Loucy (cell line): ENCODE results near the gene C8B.

Experiments
- H2AFZ ChIP-seq: fragments of 200-600 bp; sonication (generic); 2 replicates; pipeline ENCODE4 v1.6.0; 2016; ENCODE audit warnings: antibody characterized with exemption, mild to moderate bottlenecking, low read length, moderate library complexity
- H3F3A ChIP-seq: fragments of 200-600 bp; 2 replicates; pipeline ENCODE4 v1.6.0; 2016; ENCODE audit warnings: antibody characterized with exemption, low read depth, mild to moderate bottlenecking
- H3K27me3 ChIP-seq: fragments of 200-600 bp; sonication (generic); 2 replicates; pipeline ENCODE4 v1.6.1; 2014; ENCODE audit warnings: low read length, mild to moderate bottlenecking; ENCODE audit not compliant: insufficient read depth, poor library complexity, severe bottlenecking
- H3K36me3 ChIP-seq: fragments of 200-600 bp; sonication (generic); 2 replicates; pipeline ENCODE4 v1.6.1; 2016; ENCODE audit warnings: low read length; ENCODE audit not compliant: insufficient read depth
- H3K4me1 ChIP-seq: fragments of 200-600 bp; sonication (generic); 2 replicates; pipeline ENCODE4 v1.5.1; 2014; ENCODE audit warnings: low read length, mild to moderate bottlenecking; ENCODE audit not compliant: insufficient read depth, poor library complexity, severe bottlenecking
- H3K4me2 ChIP-seq: fragments of 200-600 bp; sonication (generic); 2 replicates; pipeline ENCODE4 v1.6.0; 2014; ENCODE audit warnings: antibody characterized with exemption, low read length, low read depth, mild to moderate bottlenecking; ENCODE audit not compliant: poor library complexity, severe bottlenecking
- H3K4me3 ChIP-seq: fragments of 200-600 bp; sonication (generic); 2 replicates; pipeline ENCODE4 v1.5.1; 2014; ENCODE audit warnings: low read length, mild to moderate bottlenecking, mixed read lengths; ENCODE audit not compliant: poor library complexity, severe bottlenecking
- H3K79me2 ChIP-seq: fragments of 200-600 bp; sonication (generic); 2 replicates; pipeline ENCODE4 v1.6.1; 2014; ENCODE audit warnings: low read length; ENCODE audit not compliant: insufficient read depth
- H3K9ac ChIP-seq: fragments of 200-600 bp; sonication (generic); 2 replicates; pipeline ENCODE4 v1.6.0; 2014; ENCODE audit warnings: mild to moderate bottlenecking, low read depth, low read length, moderate library complexity; ENCODE audit not compliant: poor library complexity, severe bottlenecking
- H3K9me2 ChIP-seq: fragments of 200-600 bp; sonication (generic); replicated peaks from 2 replicates; pipeline ENCODE4 v1.6.1; 2016; ENCODE audit warnings: low read depth, low read length, mixed read lengths
- H3K9me3 ChIP-seq: fragments of 200-600 bp; sonication (generic); 2 replicates; pipeline ENCODE4 v1.6.1; 2014; ENCODE audit warnings: mild to moderate bottlenecking, antibody characterized with exemption, low read length, low read depth; ENCODE audit not compliant: insufficient read depth
- H4K20me1 ChIP-seq: fragments of 200-600 bp; sonication (generic); 2 replicates; pipeline ENCODE4 v1.6.0; 2014; ENCODE audit warnings: antibody characterized with exemption, low read length, mild to moderate bottlenecking; ENCODE audit not compliant: insufficient read depth, poor library complexity, severe bottlenecking
- CTCF ChIP-seq: fragments of 200-600 bp; sonication (generic); conservative IDR thresholded peaks from 2 replicates; pipeline ENCODE4 v1.5.1; 2014; ENCODE audit warnings: mild to moderate bottlenecking, antibody characterized with exemption, low read length
- EZH2phosphoT487 ChIP-seq: fragments of 200-600 bp; IDR thresholded peaks from 2 replicates; pipeline ENCODE4 v1.6.1; 2018; ENCODE audit warnings: antibody characterized with exemption, mild to moderate bottlenecking, moderate library complexity, borderline replicate concordance

The C8B gene

GRCh38 chr1:56890229-56890628 lies 75.6 kb downstream of the C8B start:
- Histone ChIP-seq H2AFZ (no peak overlapping the region), H3K79me2 (no peaks in the 10 kb centered on the region), H3K9ac (no peak overlapping the region), H3K9me3 (no peaks in the 10 kb centered on the region), H3K4me1 (no peaks in the 10 kb centered on the region), H3K36me3 (no peaks in the 10 kb centered on the region), H3K27me3 (no peaks in the 10 kb centered on the region), H3K4me3 (no peak overlapping the region), H4K20me1 (no peaks in the 10 kb centered on the region), H3K9me2 (no peaks in the 10 kb centered on the region), H3F3A (no peaks in the 10 kb centered on the region), H3K4me2 (no peak overlapping the region)
- no peak for TF ChIP-seq CTCF
- TF ChIP-seq EZH2phosphoT487 = no peak

- Histone ChIP-seq H4K20me1 (no peaks in the 10 kb centered on the region), H3K9me3 (no peaks in the 10 kb centered on the region), H3K27me3 (no peaks in the 10 kb centered on the region), H3K36me3 (no peaks in the 10 kb centered on the region), H2AFZ (no peak overlapping the region), H3F3A (no peaks in the 10 kb centered on the region), H3K9me2 (no peaks in the 10 kb centered on the region), H3K9ac (no peak overlapping the region), H3K4me1 (no peaks in the 10 kb centered on the region), H3K79me2 (no peaks in the 10 kb centered on the region), H3K4me3 (no peak overlapping the region), H3K4me2 (no peak overlapping the region)
- TF ChIP-seq EZH2phosphoT487 (no peak), CTCF (no peak)
Observed at GRCh38 chr1:56881417-56881816, 84.4 kb downstream of the C8B start.

GRCh38 chr1:56880774-56881173 lies 85.0 kb downstream of the C8B start:
- Histone ChIP-seq H3K4me2 (no peak overlapping the region), H3K4me1 (no peaks in the 10 kb centered on the region), H3K9me2 (no peaks in the 10 kb centered on the region), H2AFZ (no peak overlapping the region), H3K4me3 (no peak overlapping the region), H3K9me3 (no peaks in the 10 kb centered on the region), H3K9ac (no peak overlapping the region), H4K20me1 (no peaks in the 10 kb centered on the region), H3K27me3 (no peaks in the 10 kb centered on the region), H3F3A (no peaks in the 10 kb centered on the region), H3K36me3 (no peaks in the 10 kb centered on the region), H3K79me2 (no peaks in the 10 kb centered on the region)
- no peak for TF ChIP-seq EZH2phosphoT487
- no peak for TF ChIP-seq CTCF
